GM12801 (cell line): ENCODE measurements around the gene USPL1.

ENCODE experiments used
- CTCF ChIP-seq: IDR thresholded peaks from one replicate; pipeline ENCODE4 v1.5.1; 2011; ENCODE audit warnings: control low read depth; ENCODE audit not compliant: insufficient read length; ENCODE audit errors: extremely low read depth

The USPL1 gene

GRCh38 chr13:30629527-30629926, 11.8 kb downstream of the USPL1 start:
- TF ChIP-seq CTCF = no peak

- TF ChIP-seq CTCF = no peak
These were observed 16.1 kb downstream of the USPL1 start for GRCh38 chr13:30633861-30634260.

- no peak for TF ChIP-seq CTCF
These were observed 17.1 kb downstream of the USPL1 start for GRCh38 chr13:30634838-30635237.

GRCh38 chr13:30638301-30638700, 20.6 kb downstream of the USPL1 start:
- TF ChIP-seq CTCF = no peak

- TF ChIP-seq CTCF = no peak
These were observed 22.0 kb downstream of the USPL1 start for GRCh38 chr13:30639671-30640070.

- TF ChIP-seq CTCF = no peak
These were observed 27.9 kb downstream of the USPL1 start for GRCh38 chr13:30645629-30646028.

GRCh38 chr13:30647420-30647819, 29.7 kb downstream of the USPL1 start:
- no peak for TF ChIP-seq CTCF
